OCI-LY1 (cell line): ENCODE results near the gene VPS11.

Experiments
- H2AFZ ChIP-seq: fragments of 200-600 bp; sonication (generic), shearing (Covaris generic); 2 replicates; pipeline ENCODE4 v1.6.0; 2014; ENCODE audit warnings: antibody characterized with exemption, mild to moderate bottlenecking, low read length
- H3F3A ChIP-seq: fragments of 200-600 bp; sonication (generic), shearing (Covaris generic); 2 replicates; pipeline ENCODE4 v1.6.0; 2014; ENCODE audit warnings: mild to moderate bottlenecking, antibody characterized with exemption, low read length, moderate library complexity; ENCODE audit not compliant: insufficient read depth
- H3K27ac ChIP-seq: fragments of 200-600 bp; sonication (generic); 2 replicates; pipeline ENCODE4 v1.5.1; 2014; ENCODE audit warnings: low read length, mixed run types, mild to moderate bottlenecking, low read depth; ENCODE audit not compliant: poor library complexity, severe bottlenecking
- H3K27me3 ChIP-seq: fragments of 200-600 bp; sonication (generic); 2 replicates; pipeline ENCODE4 v1.6.0; 2014; ENCODE audit warnings: antibody characterized with exemption, mild to moderate bottlenecking, low read length, moderate library complexity; ENCODE audit not compliant: insufficient read depth
- H3K36me3 ChIP-seq: fragments of 200-600 bp; sonication (generic); 2 replicates; pipeline ENCODE4 v1.6.1; 2014; ENCODE audit warnings: mild to moderate bottlenecking, antibody characterized with exemption, low read length, moderate library complexity, mixed read lengths; ENCODE audit not compliant: insufficient read depth
- H3K4me1 ChIP-seq: fragments of 200-600 bp; sonication (generic); 2 replicates; pipeline ENCODE4 v1.5.1; 2014; ENCODE audit warnings: mild to moderate bottlenecking, low read length, moderate library complexity; ENCODE audit not compliant: insufficient read depth, severe bottlenecking
- H3K4me2 ChIP-seq: fragments of 200-600 bp; sonication (generic), shearing (Covaris generic); 2 replicates; pipeline ENCODE4 v1.6.1; 2014; ENCODE audit warnings: low read length
- H3K4me3 ChIP-seq: fragments of 200-600 bp; sonication (generic); 2 replicates; pipeline ENCODE4 v1.5.1; 2014; ENCODE audit warnings: low read length, low read depth, mild to moderate bottlenecking, mixed read lengths; ENCODE audit not compliant: poor library complexity, severe bottlenecking
- H3K79me2 ChIP-seq: fragments of 200-600 bp; shearing (Covaris generic); 2 replicates; pipeline ENCODE4 v1.6.1; 2016; ENCODE audit warnings: mixed run types, low read length, mixed read lengths; ENCODE audit not compliant: insufficient read depth
- H3K9ac ChIP-seq: fragments of 200-600 bp; sonication (generic), shearing (Covaris generic); 2 replicates; pipeline ENCODE4 v1.6.1; 2014; ENCODE audit warnings: mild to moderate bottlenecking, low read length, mixed read lengths
- H3K9me2 ChIP-seq: fragments of 200-600 bp; sonication (generic), shearing (Covaris generic); 2 replicates; pipeline ENCODE4 v1.6.1; 2014; ENCODE audit warnings: low read depth, mild to moderate bottlenecking, low read length, mixed read lengths
- H3K9me3 ChIP-seq: fragments of 200-600 bp; shearing (Covaris generic); 2 replicates; pipeline ENCODE4 v1.6.1; 2014; ENCODE audit warnings: low read length, mixed read lengths
- H4K20me1 ChIP-seq: fragments of 200-600 bp; sonication (generic), shearing (Covaris generic); 2 replicates; pipeline ENCODE4 v1.6.0; 2016; ENCODE audit warnings: mild to moderate bottlenecking, low read length; ENCODE audit not compliant: insufficient read depth
- EZH2 ChIP-seq: fragments of 200-600 bp; sonication (generic), shearing (Covaris generic); IDR thresholded peaks from 2 replicates; pipeline ENCODE4 v1.8.0; 2017; ENCODE audit warnings: borderline replicate concordance, mixed run types, mild to moderate bottlenecking, antibody characterized with exemption, low read length, moderate library complexity, mixed read lengths
- TF ChIP-seq, protein P1 (sequence below): fragments of 200-600 bp; sonication (generic), shearing (Covaris generic); IDR thresholded peaks from 2 replicates; pipeline ENCODE4 v1.5.1; 2017; ENCODE audit warnings: mild to moderate bottlenecking, antibody characterized with exemption, low read length, moderate library complexity, mixed read lengths

Gene VPS11

GRCh38 chr11:119021631-119022030, 46.0 kb upstream of the VPS11 start:
- Histone ChIP-seq H3K4me3 (no peak overlapping the region), H3K4me2 (no peak overlapping the region), H4K20me1 (no peaks in the 10 kb centered on the region), H2AFZ (no peak overlapping the region), H3K36me3 (peaks cover 74% of the 10 kb centered on the region), H3K27ac (no peak overlapping the region), H3K4me1 (peaks cover 19% of the 10 kb centered on the region), H3F3A (no peaks in the 10 kb centered on the region), H3K9me2 (no peaks in the 10 kb centered on the region), H3K79me2 (peaks cover 27% of the 10 kb centered on the region), H3K9me3 (no peaks in the 10 kb centered on the region), H3K27me3 (no peaks in the 10 kb centered on the region), H3K9ac (no peak overlapping the region)
- TF ChIP-seq EZH2: no peak
- TF ChIP-seq, protein P1, sequence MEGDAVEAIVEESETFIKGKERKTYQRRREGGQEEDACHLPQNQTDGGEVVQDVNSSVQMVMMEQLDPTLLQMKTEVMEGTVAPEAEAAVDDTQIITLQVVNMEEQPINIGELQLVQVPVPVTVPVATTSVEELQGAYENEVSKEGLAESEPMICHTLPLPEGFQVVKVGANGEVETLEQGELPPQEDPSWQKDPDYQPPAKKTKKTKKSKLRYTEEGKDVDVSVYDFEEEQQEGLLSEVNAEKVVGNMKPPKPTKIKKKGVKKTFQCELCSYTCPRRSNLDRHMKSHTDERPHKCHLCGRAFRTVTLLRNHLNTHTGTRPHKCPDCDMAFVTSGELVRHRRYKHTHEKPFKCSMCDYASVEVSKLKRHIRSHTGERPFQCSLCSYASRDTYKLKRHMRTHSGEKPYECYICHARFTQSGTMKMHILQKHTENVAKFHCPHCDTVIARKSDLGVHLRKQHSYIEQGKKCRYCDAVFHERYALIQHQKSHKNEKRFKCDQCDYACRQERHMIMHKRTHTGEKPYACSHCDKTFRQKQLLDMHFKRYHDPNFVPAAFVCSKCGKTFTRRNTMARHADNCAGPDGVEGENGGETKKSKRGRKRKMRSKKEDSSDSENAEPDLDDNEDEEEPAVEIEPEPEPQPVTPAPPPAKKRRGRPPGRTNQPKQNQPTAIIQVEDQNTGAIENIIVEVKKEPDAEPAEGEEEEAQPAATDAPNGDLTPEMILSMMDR: no peak

DNA sequence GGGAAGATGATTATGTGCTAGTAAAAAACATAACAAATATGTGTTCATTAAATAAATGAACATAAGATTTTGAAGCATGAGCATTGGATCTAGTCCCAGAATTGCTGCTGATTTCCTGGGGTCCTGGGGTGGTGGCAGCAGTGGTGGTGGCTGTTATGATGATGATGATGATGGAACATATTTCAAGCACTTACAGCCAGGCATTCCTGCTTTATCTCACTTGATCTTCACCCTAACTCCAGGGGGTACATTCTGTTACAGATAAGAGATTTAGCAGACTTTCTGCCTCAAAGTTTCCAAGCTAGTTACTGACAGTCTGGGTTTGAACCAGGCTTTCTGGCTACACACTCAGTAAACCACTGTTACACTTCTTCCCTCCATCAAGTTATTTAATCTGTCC, 43.9 kb upstream of the VPS11 start:
- Histone ChIP-seq H3K9ac (no peak overlapping the region), H4K20me1 (no peaks in the 10 kb centered on the region), H3K27ac (no peak overlapping the region), H3F3A (no peaks in the 10 kb centered on the region), H3K36me3 (peaks cover 77% of the 10 kb centered on the region), H2AFZ (no peak overlapping the region), H3K4me2 (no peak overlapping the region), H3K27me3 (no peaks in the 10 kb centered on the region), H3K79me2 (peaks cover 12% of the 10 kb centered on the region; the same call in 1 of the 2 replicates), H3K9me3 (no peaks in the 10 kb centered on the region), H3K4me3 (no peak overlapping the region), H3K9me2 (no peaks in the 10 kb centered on the region), H3K4me1 (peaks cover 17% of the 10 kb centered on the region)
- TF ChIP-seq, protein P1: no peak
- no peak for TF ChIP-seq EZH2

GRCh38 chr11:119024430-119025098, 43.1 kb upstream of the VPS11 start:
- TF ChIP-seq EZH2: no peak
- TF ChIP-seq, protein P1: no peak
- Histone ChIP-seq H3K9me2 (no peaks in the 10 kb centered on the region), H3K27ac (no peak overlapping the region), H3K4me1 (peaks cover 23% of the 10 kb centered on the region), H3K27me3 (no peaks in the 10 kb centered on the region), H3K79me2 (peaks cover 8% of the 10 kb centered on the region; the same call in 1 of the 2 replicates), H2AFZ (no peak overlapping the region), H3K4me2 (no peak overlapping the region), H3K9me3 (no peaks in the 10 kb centered on the region), H3K4me3 (no peak overlapping the region), H3K9ac (no peak overlapping the region), H3F3A (no peaks in the 10 kb centered on the region), H4K20me1 (no peaks in the 10 kb centered on the region), H3K36me3 (peaks cover 81% of the 10 kb centered on the region)
